GM19043 (cell line): ENCODE measurements around the gene PLCB4.

Source experiments
- ATAC-seq: cut with Tn5 transposase; IDR thresholded peaks from one replicate; pipeline ENCODE4 v1.9.1; 2021; ENCODE audit warnings: low read depth; ENCODE audit not compliant: unreplicated experiment

PLCB4 gene

GRCh38 chr20:9099372-9099771 is 30.5 kb downstream of the PLCB4 start:
- no peak for ATAC-seq

- no peak for ATAC-seq
Observed at GRCh38 chr20:9100691-9101090, 31.8 kb downstream of the PLCB4 start.

- no peak for ATAC-seq
Observed at GRCh38 chr20:9102456-9102855, 33.6 kb downstream of the PLCB4 start.

- no peak for ATAC-seq
Observed at GRCh38 chr20:9103955-9104354, 35.1 kb downstream of the PLCB4 start.

GRCh38 chr20:9108260-9108659 is 39.4 kb downstream of the PLCB4 start:
- no peak for ATAC-seq

GRCh38 chr20:9109566-9109965 is 40.7 kb downstream of the PLCB4 start:
- ATAC-seq, result no peak

- no peak for ATAC-seq
Observed at GRCh38 chr20:9110365-9110764, 41.5 kb downstream of the PLCB4 start.

GRCh38 chr20:9110916-9111432 is 42.1 kb downstream of the PLCB4 start:
- ATAC-seq, result no peak

GRCh38 chr20:9112541-9113515 is 43.9 kb downstream of the PLCB4 start:
- ATAC-seq, result no peak

- ATAC-seq, result no peak
Observed at GRCh38 chr20:9114709-9115108, 45.8 kb downstream of the PLCB4 start.

- ATAC-seq, result no peak
Observed at GRCh38 chr20:9117548-9117947, 48.7 kb downstream of the PLCB4 start.

- ATAC-seq, result no peak
Observed at GRCh38 chr20:9119776-9120175, 50.9 kb downstream of the PLCB4 start.

- ATAC-seq, result no peak
Observed at GRCh38 chr20:9121211-9121610, 52.3 kb downstream of the PLCB4 start.

- ATAC-seq, result no peak
Observed at GRCh38 chr20:9122571-9122970, 53.7 kb downstream of the PLCB4 start.

GRCh38 chr20:9126527-9126926 is 57.6 kb downstream of the PLCB4 start:
- ATAC-seq, result no peak

- ATAC-seq, result no peak
Observed at GRCh38 chr20:9128568-9128967, 59.7 kb downstream of the PLCB4 start.

- no peak for ATAC-seq
Observed at GRCh38 chr20:9129756-9130155, 60.9 kb downstream of the PLCB4 start.

GRCh38 chr20:9130521-9130920 is 61.6 kb downstream of the PLCB4 start:
- no peak for ATAC-seq

- ATAC-seq, result no peak
Observed at GRCh38 chr20:9131841-9132240, 63.0 kb downstream of the PLCB4 start.

GRCh38 chr20:9134346-9134745 is 65.5 kb downstream of the PLCB4 start:
- ATAC-seq, result no peak

GRCh38 chr20:9136114-9136513 is 67.2 kb downstream of the PLCB4 start:
- no peak for ATAC-seq

- ATAC-seq, result no peak
Observed at GRCh38 chr20:9137001-9137400, 68.1 kb downstream of the PLCB4 start.
